NCI-H748 treated with DMSO at 0.1 percent for 48 hours (cell line): ENCODE measurements around the gene TEPSIN.

Experiments
- DNase-seq: peaks from one replicate; lab custom pipeline; 2025; lab: John Stamatoyannopoulos, UW

TEPSIN gene

DNA sequence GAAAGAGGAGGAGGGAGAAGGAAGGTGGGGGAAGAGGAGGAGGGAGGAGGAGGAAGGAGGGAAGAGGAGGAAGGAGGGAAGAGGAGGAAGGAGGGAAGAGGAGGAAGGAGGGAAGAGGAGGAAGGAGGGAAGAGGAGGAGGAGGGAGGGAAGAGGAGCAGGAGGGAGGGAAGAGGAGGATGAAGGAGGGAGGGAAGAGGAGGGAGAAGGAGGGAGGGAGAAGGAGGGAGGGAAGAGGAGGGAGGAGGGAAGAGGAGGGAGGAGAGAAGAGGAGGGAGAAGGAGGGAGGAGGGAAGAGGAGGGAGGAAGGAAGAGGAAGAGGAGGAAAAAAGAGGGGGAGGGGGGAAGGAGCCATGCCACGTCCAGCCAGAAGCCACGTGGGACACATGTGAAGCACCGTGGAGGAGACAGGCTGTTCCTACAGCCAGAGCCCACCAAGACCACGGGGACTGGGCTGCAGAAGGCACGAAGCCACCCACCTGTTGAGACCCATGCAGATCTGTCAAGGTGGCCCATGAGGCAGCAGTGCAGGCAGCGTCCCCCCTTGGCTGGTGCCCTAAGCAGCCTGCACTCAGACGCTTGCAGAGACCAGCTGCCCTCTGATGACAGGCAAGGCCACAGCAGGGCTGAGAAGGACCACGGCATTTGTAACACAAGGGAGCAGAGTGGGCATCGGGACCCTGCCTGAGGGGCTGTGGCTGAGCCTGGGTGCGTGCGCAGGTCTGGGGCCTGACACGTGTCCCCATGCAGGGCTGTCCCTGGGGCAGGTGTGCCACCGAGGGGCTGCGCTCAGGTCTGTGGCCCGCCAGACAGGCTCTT is 10.6 kb upstream of the TEPSIN start:
- DNase-seq, result no peak

DNA sequence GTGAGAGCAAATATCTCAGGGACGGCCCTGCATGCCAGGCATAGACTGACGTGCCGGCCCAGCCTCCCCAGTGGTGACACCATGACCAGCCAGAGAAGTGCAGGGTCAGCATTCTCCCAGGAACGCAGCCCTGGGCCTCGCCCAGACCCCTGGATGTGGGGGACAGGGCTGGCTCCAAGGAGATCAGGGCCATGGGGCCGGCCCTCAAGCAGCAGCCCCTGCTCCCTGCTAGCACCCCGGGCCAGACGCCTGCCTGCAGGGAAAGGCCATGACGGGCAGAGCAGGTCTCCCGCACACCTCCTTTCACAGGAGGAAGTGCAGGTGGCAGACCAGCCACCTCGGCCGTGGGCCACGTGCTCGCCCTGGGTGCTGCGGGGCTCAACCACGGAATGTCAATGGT is 9.8 kb upstream of the TEPSIN start:
- no peak for DNase-seq

DNA sequence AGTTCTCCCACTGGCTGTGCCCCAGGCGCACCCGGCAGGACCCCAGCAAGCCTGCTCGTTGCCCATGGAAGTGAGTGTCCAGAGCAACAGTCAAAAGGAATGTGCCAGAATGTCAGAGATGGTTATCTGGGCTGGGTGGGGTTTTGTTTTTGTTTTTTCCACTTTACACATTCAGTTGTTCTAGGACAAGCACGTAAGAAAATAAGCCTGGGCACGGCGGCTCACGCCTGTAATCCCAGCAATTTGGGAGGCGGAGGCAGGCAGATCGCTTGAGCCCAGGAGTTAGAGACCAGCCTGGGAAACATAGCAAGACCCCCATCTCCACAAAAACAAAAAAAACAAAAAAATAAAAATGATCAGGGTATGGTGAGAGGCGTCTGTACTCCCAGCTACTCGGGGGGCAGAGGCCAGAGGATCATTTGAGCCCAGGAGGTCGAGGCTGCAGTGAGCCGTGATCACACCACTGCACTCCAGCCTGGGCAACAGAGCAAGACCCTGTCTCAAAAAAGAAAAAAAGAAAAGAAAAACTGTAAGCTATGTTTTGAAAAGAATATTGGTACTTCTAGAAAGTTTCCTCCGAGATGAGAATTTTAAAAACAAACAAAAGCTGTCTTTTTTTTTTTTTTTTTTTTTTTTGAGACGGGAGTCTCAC is 8.6 kb upstream of the TEPSIN start:
- no peak for DNase-seq

DNA sequence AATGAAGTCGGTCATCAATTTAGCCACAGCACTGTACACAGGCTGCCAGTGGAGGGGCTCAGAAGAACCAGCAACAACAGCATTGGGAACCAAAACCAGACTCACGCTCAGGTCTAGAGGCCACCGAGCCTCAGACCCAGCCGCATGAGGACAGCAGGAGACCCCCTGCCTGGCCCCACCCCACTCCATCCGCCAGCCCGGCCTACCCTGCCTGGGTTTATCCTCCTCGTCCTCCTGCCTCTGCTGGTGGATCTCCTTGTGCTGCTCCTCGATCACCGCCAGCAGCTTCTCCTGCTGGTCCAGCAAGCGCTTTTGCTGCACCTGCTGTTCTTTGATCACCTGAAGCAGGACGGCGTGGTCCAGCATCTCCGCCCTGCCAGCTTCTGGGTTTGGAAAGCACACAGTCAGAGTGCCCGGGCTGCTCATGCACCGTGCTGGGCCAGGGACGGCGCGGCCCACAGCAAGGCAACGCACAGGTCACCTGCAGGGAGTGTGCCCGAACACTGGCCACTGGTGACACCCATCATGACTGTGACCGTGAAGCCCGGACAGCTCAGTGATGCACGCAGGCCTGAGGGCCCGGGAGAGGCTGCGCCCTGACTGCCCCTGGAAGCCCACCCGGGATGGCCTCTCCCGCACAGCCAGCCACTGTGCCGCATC is 8.0 kb upstream of the TEPSIN start:
- no peak for DNase-seq

DNA sequence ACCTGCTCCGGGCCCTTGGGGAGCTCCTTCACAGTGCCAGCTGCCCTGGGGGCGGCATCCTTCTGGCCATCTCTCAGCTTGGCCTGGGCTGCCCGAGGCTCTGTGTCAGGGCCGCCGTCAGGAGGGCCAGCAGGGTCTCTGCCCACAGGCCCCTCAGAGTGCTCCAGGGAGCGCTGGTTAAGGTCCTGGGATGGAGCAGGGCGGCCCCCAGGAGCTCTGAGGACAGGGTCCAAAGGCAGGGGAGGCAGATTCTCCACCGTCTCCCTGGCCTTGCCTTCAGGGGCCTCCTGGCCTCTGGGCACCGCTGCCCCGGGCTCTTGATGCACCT is 7.5 kb upstream of the TEPSIN start:
- no peak for DNase-seq

DNA sequence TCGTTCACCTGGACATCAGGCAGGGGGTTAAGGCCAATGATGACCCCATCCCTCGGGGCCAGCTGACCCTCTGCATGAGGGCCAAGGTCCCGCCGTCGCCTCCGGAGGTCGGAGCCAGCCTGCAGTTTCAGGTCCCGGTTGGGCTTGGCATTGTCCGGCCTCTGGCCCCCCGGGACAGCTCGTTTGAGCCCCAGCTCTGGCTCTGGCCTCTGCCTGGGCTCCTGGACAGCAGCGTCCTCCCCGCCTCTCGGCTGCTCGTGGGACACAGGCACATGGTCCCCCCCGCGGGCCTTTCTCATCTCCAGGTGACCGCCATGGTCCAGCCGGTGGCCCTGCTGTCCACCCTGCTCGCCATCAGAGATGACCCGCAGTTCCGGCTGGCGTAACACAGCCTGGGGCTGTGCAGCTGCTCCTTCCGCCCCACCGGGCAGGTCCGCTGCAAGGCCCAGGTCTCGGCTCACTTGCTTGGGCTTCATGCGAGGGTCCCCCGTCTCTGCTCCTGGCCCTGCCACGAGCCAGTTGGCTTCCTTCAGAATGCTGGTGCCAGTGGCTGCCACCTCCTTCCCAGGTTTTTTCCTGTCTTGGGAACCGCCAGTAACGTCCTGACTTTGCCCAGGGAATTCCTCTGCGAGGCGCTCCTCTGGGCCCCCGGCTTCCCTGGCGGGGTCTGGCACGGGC is 6.9 kb upstream of the TEPSIN start:
- no peak for DNase-seq

DNA sequence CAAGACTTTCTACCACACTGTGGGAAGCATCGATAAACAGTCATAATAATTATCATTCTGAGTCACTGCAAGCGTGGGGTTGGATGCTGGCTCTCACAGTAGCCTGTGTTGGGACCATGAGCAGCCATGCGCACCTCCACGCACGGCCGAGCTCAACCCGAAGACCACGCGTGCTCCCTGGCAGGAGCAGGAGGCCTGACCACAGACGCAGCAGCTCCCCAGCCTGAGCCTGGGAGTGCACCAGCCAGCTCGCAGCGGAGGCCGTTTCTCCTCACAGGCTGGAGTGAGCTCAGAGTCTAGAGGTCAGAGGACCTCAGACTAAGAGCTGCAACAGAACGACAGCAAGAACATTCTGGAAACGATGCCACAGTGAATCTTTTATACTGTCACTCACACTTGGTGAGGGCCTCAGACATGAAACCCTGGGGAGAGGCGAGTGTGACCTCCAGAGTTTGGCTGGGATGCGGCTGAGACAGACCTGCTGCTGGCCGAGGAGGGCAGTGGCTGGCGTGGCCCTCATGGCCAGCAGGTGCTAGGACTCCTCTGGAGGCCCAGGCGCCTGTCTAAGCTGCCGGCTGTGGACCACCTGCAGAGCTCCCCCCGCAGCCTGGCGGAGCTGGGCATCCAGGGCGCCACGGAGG is 6.3 kb upstream of the TEPSIN start:
- DNase-seq, result no peak

DNA sequence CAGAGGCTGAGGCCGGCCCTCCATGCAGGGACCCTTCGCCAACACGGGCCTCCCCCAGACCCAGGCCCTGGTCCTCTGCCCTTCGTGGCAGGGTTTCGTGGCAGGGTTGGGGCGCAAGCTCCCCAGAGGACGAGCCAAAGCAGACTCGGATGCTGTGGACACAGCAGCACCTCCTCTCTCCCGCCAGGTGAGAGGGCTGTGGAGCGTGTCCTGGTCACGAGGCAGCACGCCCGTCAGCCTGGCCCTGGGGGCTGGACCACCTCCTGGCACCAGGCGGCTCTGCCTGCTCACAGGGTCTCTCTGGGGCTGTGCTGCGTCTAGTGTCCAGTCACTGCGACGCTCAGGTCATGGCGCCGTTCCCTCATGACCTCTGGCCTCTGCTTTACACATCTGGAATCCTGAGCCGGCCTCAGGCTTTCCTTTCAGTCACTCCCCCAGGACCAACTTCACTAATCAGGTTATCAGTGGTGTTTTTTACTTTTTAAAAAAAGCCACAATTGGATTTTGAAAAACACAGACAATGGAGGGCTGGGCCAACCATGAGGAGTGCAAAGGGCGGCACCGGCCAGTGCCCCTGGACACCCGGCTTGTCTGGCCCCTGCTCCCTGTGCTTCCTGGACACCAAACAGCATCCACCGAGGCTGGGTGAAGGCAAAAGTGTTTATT is 5.6 kb upstream of the TEPSIN start:
- no peak for DNase-seq

DNA sequence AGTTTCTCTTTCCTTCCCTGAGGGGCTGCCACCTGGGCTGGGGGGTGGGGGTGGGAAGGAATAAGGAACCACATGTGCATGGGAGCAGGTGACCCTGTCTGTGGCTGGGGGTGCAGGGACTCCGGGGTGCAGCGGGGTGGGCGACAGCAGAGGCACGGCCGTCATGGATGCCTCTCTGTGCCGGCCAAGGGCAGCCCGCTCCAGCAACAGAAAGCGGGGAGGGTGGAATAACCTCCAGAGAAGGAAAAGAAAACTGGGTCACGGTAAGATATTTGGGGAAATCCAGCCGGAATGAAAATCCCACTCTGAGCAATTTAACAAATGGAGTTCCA is 4.4 kb upstream of the TEPSIN start:
- DNase-seq, result no peak

DNA sequence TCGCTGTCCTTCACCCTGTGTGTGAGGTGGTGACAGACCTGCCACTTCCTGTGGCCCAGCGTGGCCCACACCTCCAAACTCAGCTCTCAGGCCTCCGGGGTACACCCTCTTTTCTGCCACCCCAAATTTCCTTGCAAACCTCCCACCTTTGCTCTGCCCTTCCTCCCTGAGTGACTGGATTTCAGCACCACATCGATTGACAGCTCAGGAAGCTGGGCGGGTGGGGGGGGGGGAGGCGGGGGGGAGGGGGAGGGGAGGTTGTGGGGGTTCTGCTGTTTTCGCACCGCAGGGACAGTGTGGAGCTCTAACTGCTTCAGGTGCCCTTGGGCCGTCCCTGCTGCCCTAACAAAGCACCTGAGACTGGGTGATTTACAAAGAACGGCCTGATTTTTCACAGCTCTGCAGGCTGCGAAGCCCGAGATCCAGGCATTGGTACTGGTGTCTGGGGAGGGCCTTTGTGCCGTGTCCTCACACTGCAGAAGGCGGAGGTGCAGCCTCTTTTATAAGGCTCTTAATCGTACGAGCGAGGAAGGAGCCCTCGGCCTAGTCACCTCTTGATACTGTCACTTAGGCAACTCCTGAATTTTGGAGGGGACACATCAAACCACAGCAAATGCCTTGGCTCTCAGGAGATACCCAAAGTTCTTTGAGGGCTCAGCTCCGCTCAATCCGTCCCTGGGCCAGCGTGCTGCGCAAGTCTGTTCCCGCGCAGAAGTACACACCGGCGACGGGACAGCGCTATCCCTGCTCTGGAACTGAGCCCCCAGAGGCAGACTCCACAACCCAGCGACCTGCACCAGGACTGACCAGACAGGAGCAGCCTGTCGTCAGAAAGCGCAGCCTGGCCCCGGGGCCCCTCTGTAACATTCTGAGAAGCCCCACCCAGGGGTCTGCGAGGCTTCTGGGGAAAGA is 3.8 kb upstream of the TEPSIN start:
- DNase-seq, result no peak

DNA sequence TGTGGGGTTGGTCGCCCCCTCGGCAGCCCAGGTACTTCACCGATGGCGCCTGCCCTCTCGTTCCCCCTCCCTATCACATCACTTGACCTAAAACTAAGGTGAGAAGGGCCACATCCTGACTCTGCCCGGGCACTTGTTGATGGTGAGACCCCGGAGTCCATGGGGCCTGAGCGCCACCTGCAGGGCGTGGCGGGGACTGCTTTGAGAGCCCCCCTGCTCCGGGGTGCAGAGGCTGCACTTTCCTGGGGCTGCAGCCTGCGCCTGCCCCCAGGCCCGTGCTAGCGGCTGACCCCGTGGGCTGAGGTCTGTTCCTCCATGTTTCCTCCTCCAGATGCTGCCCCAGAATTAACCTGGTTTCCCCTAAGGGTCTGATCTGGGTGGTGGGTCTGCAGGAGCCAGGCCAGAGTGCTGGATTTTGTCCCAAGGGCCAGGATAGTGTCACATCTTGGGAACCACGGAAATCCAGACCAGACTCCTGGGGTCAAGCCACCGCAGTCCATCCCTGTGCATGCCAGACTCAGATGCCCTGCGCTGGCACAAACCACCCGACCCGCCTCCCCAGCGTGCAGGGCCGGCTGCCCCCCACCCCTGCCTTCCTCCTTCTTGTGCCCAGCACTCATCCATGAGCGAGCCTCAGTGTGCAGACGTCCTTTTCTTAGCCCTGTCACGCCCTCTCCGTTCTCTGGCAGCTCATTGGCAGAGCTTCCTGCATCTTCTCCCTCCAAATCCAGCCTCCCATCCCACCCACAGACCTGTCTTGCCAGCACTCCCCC is 3.0 kb upstream of the TEPSIN start:
- DNase-seq, result no peak

DNA sequence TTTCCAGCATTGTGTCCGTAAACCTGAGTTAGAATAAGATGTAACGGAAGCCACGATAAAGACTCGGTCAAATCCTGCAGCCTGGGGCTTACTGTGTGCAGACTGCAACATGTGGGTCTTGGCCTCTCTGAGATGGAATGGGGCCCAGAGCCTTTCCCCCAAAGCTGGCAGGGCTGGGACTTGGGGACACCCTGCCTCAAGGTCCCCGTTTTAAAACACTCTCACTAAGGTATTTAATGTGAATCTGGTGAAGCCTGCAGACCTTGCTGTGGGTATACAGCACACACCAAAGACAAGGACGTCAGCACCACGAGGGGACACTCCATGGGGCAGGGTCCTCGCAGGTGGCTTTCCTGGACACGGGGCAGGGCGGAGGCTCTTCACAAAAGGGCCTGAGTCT is 2.3 kb upstream of the TEPSIN start:
- DNase-seq, result no peak

DNA sequence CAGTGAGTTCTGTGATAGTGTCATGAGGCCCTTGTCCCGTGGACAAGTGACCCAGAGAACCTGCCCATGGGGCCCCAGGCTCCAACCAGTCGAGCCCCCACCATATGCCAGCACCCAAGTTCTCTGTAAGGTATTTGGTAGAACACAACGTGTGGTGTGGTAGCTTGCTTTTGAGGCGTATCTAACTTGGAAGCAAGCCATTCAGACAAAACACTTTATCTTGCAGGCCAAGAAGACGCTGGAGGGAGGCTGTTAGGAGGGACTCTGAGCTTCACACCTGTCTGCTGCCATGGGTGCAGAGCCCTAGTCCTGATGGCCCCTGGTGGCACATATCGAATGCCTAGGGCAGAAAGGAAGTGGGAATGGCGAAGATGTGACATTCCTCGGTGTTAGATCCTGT is 1.9 kb upstream of the TEPSIN start:
- DNase-seq, result no peak

DNA sequence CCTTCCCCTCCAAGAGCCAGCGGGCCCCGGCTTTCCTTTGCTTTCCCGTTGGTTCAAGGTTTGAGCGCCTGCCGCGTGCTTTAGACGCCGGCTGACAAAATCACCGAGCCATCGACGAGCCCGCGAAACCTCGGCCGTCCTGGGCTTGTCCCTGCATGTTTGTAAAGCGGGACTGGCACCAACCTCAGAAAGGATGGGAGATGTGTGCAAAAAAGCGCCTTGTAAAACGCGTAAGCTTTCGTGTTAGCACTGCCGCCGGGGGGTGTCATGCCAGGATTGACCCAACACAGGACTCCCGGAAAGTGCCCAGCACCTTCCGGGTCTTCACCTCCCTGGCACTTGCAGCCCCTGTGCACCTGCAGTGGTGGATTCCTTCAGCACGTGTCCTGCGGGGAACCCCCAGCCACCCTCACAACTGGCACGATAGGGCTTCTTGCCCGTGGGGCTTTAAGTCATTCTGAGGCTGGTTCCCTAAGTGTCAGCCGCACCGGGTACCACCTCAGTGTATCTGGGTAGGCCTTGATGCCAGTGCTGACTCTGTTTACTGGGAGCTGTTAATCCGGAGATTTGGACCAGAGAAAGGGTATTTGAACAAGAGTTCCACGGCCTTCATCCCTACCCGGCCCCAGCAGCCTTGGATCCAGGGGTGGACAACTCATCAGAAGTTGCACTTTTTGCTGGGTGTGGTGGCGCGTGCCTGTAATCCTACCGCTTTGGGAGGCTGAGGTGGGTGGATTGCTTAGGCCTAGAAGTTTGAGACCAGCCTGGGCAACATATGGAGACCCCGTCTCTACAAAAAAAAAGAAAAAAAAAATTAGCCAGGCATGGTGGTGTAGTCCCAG is 1.1 kb upstream of the TEPSIN start:
- DNase-seq, result no peak

DNA sequence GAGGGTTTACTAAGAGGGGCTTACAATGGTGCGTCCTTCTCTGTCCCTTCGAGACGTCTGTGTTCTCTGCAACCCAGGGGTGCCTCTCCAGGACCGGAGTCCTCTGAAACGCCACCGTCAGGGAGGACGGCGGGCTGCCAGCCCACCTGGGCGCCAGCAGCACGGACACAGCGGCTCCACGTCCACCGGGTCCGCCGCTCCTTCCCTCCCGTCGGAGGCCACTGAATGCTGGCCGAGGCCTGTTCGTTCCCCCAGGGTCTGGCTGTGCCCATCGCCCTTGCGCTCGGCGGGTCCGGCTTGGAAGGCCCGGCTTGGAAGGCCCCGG is 403 bp downstream of the TEPSIN start:
- DNase-seq, result no peak

DNA sequence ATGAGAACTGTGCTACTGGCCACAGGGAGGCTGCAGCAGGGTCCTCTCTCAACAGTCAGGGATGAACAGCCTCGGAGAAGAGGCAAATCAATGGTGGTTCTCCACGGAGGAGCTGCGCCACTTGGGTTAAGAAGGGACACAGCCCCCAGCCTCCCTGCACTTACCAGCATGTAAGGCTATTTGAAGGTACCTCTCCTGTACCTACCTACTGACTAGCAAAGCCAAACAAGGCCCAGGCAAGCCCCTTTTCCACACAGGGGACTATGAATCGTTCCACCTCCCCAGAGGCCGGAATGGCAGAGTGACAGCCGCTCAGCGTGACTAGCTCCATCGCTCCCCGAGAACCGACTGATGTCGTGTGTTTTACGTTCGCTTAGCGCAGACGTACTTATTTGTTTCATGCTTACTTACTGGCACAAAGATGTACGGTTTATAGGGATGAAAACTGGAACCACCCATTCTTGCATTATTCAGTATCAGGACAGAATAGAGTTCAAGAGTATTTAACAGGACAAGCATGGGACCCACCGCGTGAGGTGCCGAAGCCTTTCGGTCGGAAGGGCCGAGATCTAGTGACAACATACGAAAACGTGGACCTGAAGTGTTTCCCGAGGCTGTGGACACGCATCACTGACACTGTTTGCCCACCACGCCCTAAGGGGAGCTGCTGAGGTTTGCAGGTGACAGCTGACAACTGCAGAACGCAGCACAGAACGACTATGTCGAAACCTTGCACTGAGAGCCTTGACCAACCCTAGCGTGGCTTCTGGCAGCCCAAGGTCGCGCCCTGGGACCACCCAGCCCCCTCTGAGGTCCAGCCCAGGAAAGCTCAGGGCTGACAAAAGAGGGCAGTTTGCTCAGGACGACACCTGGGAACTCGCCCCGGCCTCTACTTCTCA is 1.0 kb downstream of the TEPSIN start:
- DNase-seq, result no peak

DNA sequence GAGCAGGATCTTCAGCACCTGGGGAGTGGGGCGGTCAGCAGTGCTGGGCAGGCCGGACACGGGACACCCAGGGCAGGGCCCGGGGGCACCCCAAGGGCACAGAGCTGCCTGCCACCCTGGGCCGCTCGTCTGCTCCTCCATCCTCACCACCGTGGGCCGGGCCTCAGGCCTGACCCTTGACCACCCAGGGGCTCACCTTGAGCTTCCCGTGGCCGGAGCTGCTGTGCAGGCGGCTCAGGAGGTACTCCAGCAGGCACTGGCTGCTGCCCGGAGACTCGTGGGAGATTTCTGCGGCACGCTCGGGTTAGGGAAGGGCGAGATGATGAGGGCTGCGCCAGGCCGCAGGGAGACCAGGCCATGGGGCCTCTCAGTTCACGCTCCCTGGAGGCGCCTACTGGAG is 2.1 kb downstream of the TEPSIN start:
- DNase-seq, result no peak
